Stimulated activated effector memory CD8-positive, alpha-beta T cell treated with anti-CD3 and anti-CD28 coated beads, Interleukin-12 subunit alpha, Interleukin-12 subunit beta, amount 100 ng/mL, for 72 hours (primary cell): ENCODE measurements around the gene ABHD17A.
A peak's percentile ranks its signal among the peaks of the same experiment; 100 is the strongest.
"Not testable (repeated sequence)": the region's sequence is repeated elsewhere in the genome, so short reads cannot be mapped to it uniquely, and the experiment has no call there.

Source experiments
- ATAC-seq: fragments of 150-1000 bp; cut with Tn5 transposase; 2 replicates; pipeline ENCODE4 v1.10.0; 2021
- DNase-seq, 2 donors: peaks; one replicate each; pipeline ENCODE4 v3.0.0; 2021 to 2022; ENCODE audit warnings: low spot score in 2 of 2
- H3K27ac Mint-ChIP-seq: one replicate; pipeline ENCODE4 v1.8.0; 2022; ENCODE audit warnings: mild to moderate bottlenecking, mixed read lengths
- H3K36me3 Mint-ChIP-seq: one replicate; pipeline ENCODE4 v1.8.0; 2022; ENCODE audit warnings: mild to moderate bottlenecking, mixed read lengths
- H3K4me1 Mint-ChIP-seq: one replicate; pipeline ENCODE4 v1.8.0; 2022; ENCODE audit warnings: mixed read lengths
- H3K4me3 Mint-ChIP-seq: one replicate; pipeline ENCODE4 v1.8.0; 2022; ENCODE audit warnings: mild to moderate bottlenecking, mixed read lengths
- H3K9me3 Mint-ChIP-seq: one replicate; pipeline ENCODE4 v1.8.0; 2022; ENCODE audit warnings: mixed read lengths

The ABHD17A gene

GRCh38 chr19:1885398-1886119 lies at the start of gene ABHD17A:
Gene ABHD17A (minus strand): TSS chr19:1885496. CDS start chr19:1881566, 3,930 bp downstream.
- Mint-ChIP-seq H3K4me1 (peaks cover 36% of the 10 kb centered on the region), H3K36me3 (peaks cover 20% of the 10 kb centered on the region), H3K27ac (peak within 1 kb of the TSS; percentile 96), H3K4me3 (peak within 1 kb of the TSS; percentile 99)
- not testable (repeated sequence) for H3K9me3 Mint-ChIP-seq
- DNase-seq (peak; percentile 94 to 98), ATAC-seq (peak; percentile 88)

- no peak for ATAC-seq
- peaks cover 38% of the 10 kb centered on the region for H3K4me1 Mint-ChIP-seq
- no peaks in the 10 kb centered on the region for H3K36me3 Mint-ChIP-seq
- no peak overlapping the region for H3K27ac Mint-ChIP-seq
- DNase-seq, result no peak
- no peaks in the 10 kb centered on the region for H3K9me3 Mint-ChIP-seq
- no peak overlapping the region for H3K4me3 Mint-ChIP-seq
Measured at GRCh38 chr19:1933942-1934341, 48.6 kb upstream of the ABHD17A start.

GRCh38 chr19:1933244-1933643 lies 47.9 kb upstream of the ABHD17A start:
- DNase-seq (no peak), ATAC-seq (no peak)
- peaks cover 38% of the 10 kb centered on the region for H3K4me1 Mint-ChIP-seq
- no peak overlapping the region for H3K4me3 Mint-ChIP-seq
- no peaks in the 10 kb centered on the region for H3K36me3 Mint-ChIP-seq
- H3K9me3 Mint-ChIP-seq, result no peaks in the 10 kb centered on the region
- no peak overlapping the region for H3K27ac Mint-ChIP-seq

GRCh38 chr19:1932395-1932794 lies 47.1 kb upstream of the ABHD17A start:
- no peak for DNase-seq
- Mint-ChIP-seq H3K36me3 (no peaks in the 10 kb centered on the region), H3K4me1 (peaks cover 46% of the 10 kb centered on the region), H3K27ac (peak overlapping the region; percentile 74), H3K9me3 (no peaks in the 10 kb centered on the region), H3K4me3 (no peak overlapping the region)
- ATAC-seq, result no peak

- Mint-ChIP-seq H3K9me3 (no peaks in the 10 kb centered on the region), H3K27ac (no peak overlapping the region), H3K36me3 (no peaks in the 10 kb centered on the region), H3K4me3 (no peak overlapping the region), H3K4me1 (peaks cover 41% of the 10 kb centered on the region)
- no peak for ATAC-seq
- DNase-seq, result no peak
Measured at GRCh38 chr19:1931445-1931844, 46.1 kb upstream of the ABHD17A start.

GRCh38 chr19:1929021-1929742 lies 43.9 kb upstream of the ABHD17A start:
- Mint-ChIP-seq H3K27ac (peak overlapping the region; percentile 60), H3K4me1 (peaks cover 24% of the 10 kb centered on the region), H3K9me3 (no peaks in the 10 kb centered on the region), H3K36me3 (peaks cover 6% of the 10 kb centered on the region), H3K4me3 (peak overlapping the region; percentile 75)
- DNase-seq (peak; percentile 91), ATAC-seq (peak; percentile 92)

- no peaks in the 10 kb centered on the region for H3K9me3 Mint-ChIP-seq
- no peak for ATAC-seq
- peaks cover 15% of the 10 kb centered on the region for H3K36me3 Mint-ChIP-seq
- H3K27ac Mint-ChIP-seq, result no peak overlapping the region
- no peak for DNase-seq
- peaks cover 24% of the 10 kb centered on the region for H3K4me1 Mint-ChIP-seq
- H3K4me3 Mint-ChIP-seq, result no peak overlapping the region
Measured at GRCh38 chr19:1925544-1925943, 40.2 kb upstream of the ABHD17A start.

GRCh38 chr19:1924320-1924961 lies 39.1 kb upstream of the ABHD17A start:
- DNase-seq (no peak), ATAC-seq (no peak)
- peaks cover 26% of the 10 kb centered on the region for H3K36me3 Mint-ChIP-seq
- H3K27ac Mint-ChIP-seq, result no peak overlapping the region
- no peaks in the 10 kb centered on the region for H3K9me3 Mint-ChIP-seq
- H3K4me1 Mint-ChIP-seq, result peaks cover 16% of the 10 kb centered on the region
- H3K4me3 Mint-ChIP-seq, result no peak overlapping the region

- no peak for DNase-seq
- no peaks in the 10 kb centered on the region for H3K9me3 Mint-ChIP-seq
- H3K4me1 Mint-ChIP-seq, result peaks cover 16% of the 10 kb centered on the region
- H3K4me3 Mint-ChIP-seq, result no peak overlapping the region
- H3K27ac Mint-ChIP-seq, result no peak overlapping the region
- H3K36me3 Mint-ChIP-seq, result peaks cover 37% of the 10 kb centered on the region
- peak; percentile 71 for ATAC-seq
Measured at GRCh38 chr19:1923319-1923718, 38.0 kb upstream of the ABHD17A start.

GRCh38 chr19:1922803-1923202 lies 37.5 kb upstream of the ABHD17A start:
- ATAC-seq, result no peak
- no peak overlapping the region for H3K4me3 Mint-ChIP-seq
- H3K4me1 Mint-ChIP-seq, result peaks cover 12% of the 10 kb centered on the region
- no peak for DNase-seq
- H3K9me3 Mint-ChIP-seq, result no peaks in the 10 kb centered on the region
- no peak overlapping the region for H3K27ac Mint-ChIP-seq
- peaks cover 41% of the 10 kb centered on the region for H3K36me3 Mint-ChIP-seq

GRCh38 chr19:1921825-1922224 lies 36.5 kb upstream of the ABHD17A start:
- Mint-ChIP-seq H3K27ac (no peak overlapping the region), H3K4me1 (peaks cover 7% of the 10 kb centered on the region), H3K36me3 (peaks cover 48% of the 10 kb centered on the region), H3K4me3 (no peak overlapping the region), H3K9me3 (no peaks in the 10 kb centered on the region)
- ATAC-seq (peak; percentile 8), DNase-seq (no peak)

GRCh38 chr19:1921326-1921725 lies 36.0 kb upstream of the ABHD17A start:
- no peaks in the 10 kb centered on the region for H3K9me3 Mint-ChIP-seq
- no peak overlapping the region for H3K4me3 Mint-ChIP-seq
- H3K36me3 Mint-ChIP-seq, result peaks cover 48% of the 10 kb centered on the region
- no peak overlapping the region for H3K27ac Mint-ChIP-seq
- H3K4me1 Mint-ChIP-seq, result peaks cover 7% of the 10 kb centered on the region
- DNase-seq (no peak), ATAC-seq (no peak)

- DNase-seq, result no peak
- peaks cover 48% of the 10 kb centered on the region for H3K36me3 Mint-ChIP-seq
Measured at GRCh38 chr19:1920644-1921043, 35.3 kb upstream of the ABHD17A start.

GRCh38 chr19:1918975-1919374 lies 33.7 kb upstream of the ABHD17A start:
- H3K36me3 Mint-ChIP-seq, result peaks cover 42% of the 10 kb centered on the region
- no peak overlapping the region for H3K4me3 Mint-ChIP-seq

More at GRCh38 chr19:1920644-1921043, 35.3 kb upstream of the ABHD17A start:
- Mint-ChIP-seq H3K4me1 (peaks cover 7% of the 10 kb centered on the region), H3K4me3 (no peak overlapping the region), H3K9me3 (no peaks in the 10 kb centered on the region), H3K27ac (no peak overlapping the region)
- no peak for ATAC-seq

GRCh38 chr19:1917926-1918325 lies 32.6 kb upstream of the ABHD17A start:
- no peak overlapping the region for H3K4me3 Mint-ChIP-seq
- H3K9me3 Mint-ChIP-seq, result no peaks in the 10 kb centered on the region
- H3K36me3 Mint-ChIP-seq, result peaks cover 42% of the 10 kb centered on the region
- ATAC-seq (no peak), DNase-seq (no peak)
- H3K4me1 Mint-ChIP-seq, result peaks cover under 1% of the 10 kb centered on the region
- no peak overlapping the region for H3K27ac Mint-ChIP-seq

More at GRCh38 chr19:1918975-1919374, 33.7 kb upstream of the ABHD17A start:
- no peak overlapping the region for H3K27ac Mint-ChIP-seq
- no peak for DNase-seq
- H3K4me1 Mint-ChIP-seq, result peaks cover 7% of the 10 kb centered on the region
- ATAC-seq, result no peak
- H3K9me3 Mint-ChIP-seq, result no peaks in the 10 kb centered on the region
